Placental epithelial cell (primary cell): ENCODE results near the gene RMI2. TPM values are rescaled to one million over a fixed set of nuclear protein-coding genes. Genes with fewer than 3 reads are reported as not detected.

ENCODE experiments used
- small RNA-seq: library from RNA; depleted of rRNA; stranded (forward); fragments of <200 nt; gene quantifications from one replicate; pipeline ENCODE3, GENCODE V24; 2012
- total RNA-seq: library from RNA; depleted of rRNA; stranded (reverse); fragments of >200 nt; gene quantifications from 2 replicates; pipeline ENCODE4 v1.2.3, GENCODE V29; 2012

Gene RMI2
- total RNA-seq, result 9.0 and 11.3 TPM in 2 replicates

DNA sequence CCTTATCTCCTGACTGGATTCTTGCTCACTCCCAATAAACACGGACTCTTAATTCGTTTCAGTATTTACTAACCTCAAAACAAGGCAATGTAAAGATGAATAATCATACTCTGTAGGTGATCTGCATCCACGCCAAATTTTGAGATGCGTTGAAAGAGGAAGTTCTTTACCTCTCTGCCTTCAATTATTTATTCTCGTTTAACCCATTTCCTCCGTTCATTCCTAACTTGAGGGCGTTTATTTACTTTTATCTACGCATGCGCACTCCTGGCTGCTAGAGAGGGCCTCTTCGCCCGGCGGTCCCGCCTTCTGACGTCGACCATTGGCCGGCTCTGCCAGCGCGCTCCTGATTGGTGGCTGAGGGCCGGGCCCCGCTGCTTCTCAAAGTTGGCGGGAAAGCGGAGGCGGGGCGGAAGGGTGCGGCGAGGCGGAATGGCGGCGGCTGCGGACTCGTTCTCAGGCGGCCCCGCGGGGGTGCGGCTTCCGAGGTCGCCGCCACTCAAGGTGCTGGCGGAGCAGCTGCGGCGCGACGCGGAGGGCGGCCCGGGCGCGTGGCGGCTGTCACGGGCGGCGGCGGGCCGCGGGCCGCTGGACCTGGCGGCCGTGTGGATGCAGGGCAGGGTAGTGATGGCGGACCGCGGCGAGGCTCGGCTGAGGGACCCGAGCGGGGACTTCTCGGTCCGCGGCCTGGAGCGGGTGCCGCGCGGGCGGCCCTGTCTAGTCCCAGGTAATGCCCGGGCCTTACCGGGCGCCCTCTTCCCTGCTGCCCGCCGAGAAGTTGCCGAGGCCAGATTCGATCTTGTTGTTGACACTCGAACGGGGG, at the start of gene RMI2:
Gene RMI2, plus strand, starts transcription at position 420 of the 823 bp plus-strand sequence. Its CDS starts 13 bp downstream, at position 433.

Small RNA genes lying within 50 kb of the gene (small RNA-seq; reads per million reads assigned to genes)
- gene AC099489.2 (not detected), gene MIR548H2 (not detected), gene RF00019 (not detected)

Other genes starting within 250 kb of the RMI2 start
- gene SOCS1, start 89.3 kb upstream of the RMI2 start, total RNA-seq, result 10.3 and 22.0 TPM in 2 replicates
- gene TNP2, start 76.1 kb upstream of the RMI2 start, total RNA-seq, result not detected in 2 replicates
- not detected in 2 replicates for gene PRM3, start 71.8 kb upstream of the RMI2 start, total RNA-seq
- gene PRM2, start 69.0 kb upstream of the RMI2 start, total RNA-seq, result not detected in 2 replicates
- gene PRM1, start 64.1 kb upstream of the RMI2 start, total RNA-seq, result not detected in 2 replicates
- 22.4 and 24.5 TPM in 2 replicates for gene LITAF, start 241.5 kb downstream of the RMI2 start, total RNA-seq